ENCODE measurements around the gene MSI2.

GRCh38 chr17:57455063-57455914, 199.0 kb downstream of the MSI2 start:
- TF ChIP-seq CTCF (conservative IDR thresholded peaks at IDR 0.05; ENCODE audit: low read length) (no peak), EZH2phosphoT487 (IDR thresholded peaks at IDR 0.05; ENCODE audit: borderline replicate concordance, low read depth, low read length) (no peak)
